Measurements from ENCODE around the gene AFG3L2. TPM values are rescaled to one million over a fixed set of nuclear protein-coding genes. Genes with fewer than 3 reads are reported as not detected.

AFG3L2 gene
- total RNA-seq, 1 donor from 2014 or later = 110 TPM

DNA sequence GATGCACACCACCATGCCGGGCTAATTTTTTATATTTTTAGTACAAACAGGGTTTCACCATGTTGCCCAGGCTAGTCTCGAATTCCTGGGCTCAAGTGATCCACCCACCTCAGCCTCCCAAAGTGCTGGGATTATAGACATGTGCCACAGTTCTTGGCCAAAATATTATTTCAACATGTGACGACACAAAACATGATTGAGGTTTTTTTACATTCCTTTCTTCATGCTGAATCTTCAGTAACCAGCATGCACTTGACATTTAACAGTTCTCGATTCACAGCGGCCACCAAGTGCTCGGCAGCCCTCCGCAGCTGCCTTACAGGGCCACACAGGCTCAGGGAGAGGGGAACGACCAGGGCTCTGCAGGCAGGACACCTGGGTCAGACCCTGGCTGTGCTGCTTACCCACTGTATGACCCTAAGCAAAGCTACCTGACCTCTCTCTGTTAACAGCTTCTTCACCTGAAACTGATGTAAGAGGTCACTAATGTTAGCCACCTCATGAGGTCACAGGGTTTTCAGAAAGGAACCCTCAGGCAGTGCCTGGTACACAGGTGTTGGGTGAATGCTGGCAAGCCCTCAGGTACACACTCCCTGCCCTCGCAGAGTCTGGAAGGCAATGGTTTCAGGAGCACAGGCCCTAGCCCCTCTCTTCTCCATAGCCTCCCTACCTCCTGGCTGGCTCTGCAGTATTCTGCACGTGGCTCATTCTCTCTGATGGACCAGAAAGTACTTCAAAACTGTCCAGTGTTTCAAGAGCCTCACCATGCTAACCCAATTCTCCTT, 43.3 kb downstream of the AFG3L2 start:
- intact Hi-C loops (cut with DNase I) = no loop called here
- peak; percentile 51 for DNase-seq (ENCODE audit: low spot score)

DNA sequence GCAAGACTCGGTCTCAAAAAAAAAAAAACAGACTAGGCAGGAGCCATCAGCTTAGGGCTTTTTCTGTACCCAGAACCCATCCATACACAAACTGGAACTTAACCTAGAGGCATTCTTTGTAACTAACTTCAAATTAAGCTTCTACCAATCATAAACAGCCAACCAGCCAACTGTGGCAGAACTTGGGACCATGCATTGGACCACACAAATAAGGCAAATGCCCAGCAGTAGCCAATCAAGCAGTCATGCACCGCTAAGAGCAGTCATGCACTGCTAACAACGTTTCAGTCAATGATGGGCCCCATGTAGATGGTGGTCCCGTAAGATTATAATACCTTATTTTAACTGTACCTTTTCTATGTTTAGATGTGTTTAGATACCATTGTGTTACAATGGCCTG, 46.3 kb downstream of the AFG3L2 start:
- intact Hi-C loops (cut with DNase I) = no loop called here

GRCh38 chr18:12329125-12329698, 47.8 kb downstream of the AFG3L2 start:
- peak; percentile 55 for DNase-seq (ENCODE audit: low spot score)
- intact Hi-C loops (cut with DNase I) = loop anchor here (5.0 kb wide), 1 partner anchor 43 kb away; no protein-coding TSS in a partner anchor

More for the DNA sequence above, 46.3 kb downstream of the AFG3L2 start:
- DNase-seq (ENCODE audit: low spot score) = no peak

DNA sequence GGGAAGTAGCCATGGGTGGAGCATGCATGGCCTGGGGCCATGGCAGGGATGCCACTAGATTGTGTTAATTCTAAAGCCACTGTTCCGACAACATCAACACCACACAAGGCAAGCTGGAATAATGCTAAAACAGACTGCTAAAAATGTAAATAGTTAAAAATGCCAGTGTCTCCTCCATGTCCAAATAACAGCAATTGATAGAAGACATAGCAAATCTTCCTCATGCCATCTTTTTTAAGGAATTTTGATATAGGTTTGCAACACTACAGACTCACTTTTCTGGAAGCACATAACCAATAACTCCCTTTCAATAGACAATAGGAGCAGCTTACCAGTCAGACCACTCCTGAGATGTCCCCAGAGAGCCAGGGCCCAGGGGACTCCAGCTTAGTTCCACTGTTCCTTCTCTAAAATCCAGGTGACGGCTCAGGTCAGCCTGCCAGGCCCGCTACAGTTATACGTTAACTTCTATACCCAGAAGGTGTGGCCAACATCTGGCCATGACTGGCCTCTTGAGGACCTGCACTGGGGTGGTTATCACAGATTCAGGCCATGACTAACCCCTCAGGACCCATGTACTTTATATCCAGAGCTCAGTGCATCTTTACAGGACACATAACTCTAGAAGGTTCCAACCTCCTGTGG, 48.7 kb downstream of the AFG3L2 start:
- intact Hi-C loops (cut with DNase I) = loop anchor here (5.0 kb wide), 1 partner anchor 44 kb away; no protein-coding TSS in a partner anchor
- peak; percentile 49 for DNase-seq (ENCODE audit: low spot score)

GRCh38 chr18:12327510-12328178, 49.4 kb downstream of the AFG3L2 start:
- intact Hi-C loops (cut with DNase I) = loop anchor here (5.0 kb wide), 1 partner anchor 45 kb away; no protein-coding TSS in a partner anchor
- DNase-seq (ENCODE audit: low spot score) = peak; percentile 91

DNA sequence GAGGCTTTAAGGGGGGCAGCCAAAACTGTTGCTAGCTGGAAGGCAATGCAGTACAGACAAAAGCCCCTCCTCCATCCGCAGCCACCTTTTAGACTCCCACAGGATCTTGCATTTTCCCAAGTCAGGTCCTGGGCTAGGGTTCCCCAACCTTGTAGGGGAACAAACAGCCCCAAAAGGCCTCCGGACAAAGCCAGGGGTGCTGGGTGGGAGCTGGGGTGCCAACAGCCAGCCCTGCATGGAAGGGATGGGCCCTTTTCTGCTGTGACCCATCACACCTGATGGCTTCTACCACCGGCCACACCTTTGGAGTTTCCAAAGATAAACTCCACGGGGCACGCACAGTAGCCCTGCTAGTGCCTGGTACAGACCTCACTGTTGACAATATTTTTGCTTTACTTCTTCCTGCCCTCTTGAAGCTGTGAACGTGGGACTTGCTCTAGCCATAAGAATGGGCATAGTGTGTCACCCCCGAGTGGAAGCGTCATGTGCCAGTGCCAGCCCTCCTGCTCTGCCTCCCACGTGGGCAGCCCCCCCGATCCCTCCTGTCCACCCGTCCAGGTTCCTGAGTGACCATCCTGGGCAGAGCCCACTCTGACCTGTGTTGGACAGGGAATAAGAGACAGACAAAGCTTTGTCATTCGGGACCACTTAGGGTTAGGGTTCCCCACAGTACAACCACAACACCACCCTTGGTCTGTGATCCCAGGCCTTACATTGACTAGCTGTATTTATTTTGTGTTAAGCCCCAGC, 50.1 kb downstream of the AFG3L2 start:
- intact Hi-C loops (cut with DNase I) = loop anchor here (5.0 kb wide), 1 partner anchor 45 kb away; no protein-coding TSS in a partner anchor
- DNase-seq (ENCODE audit: low spot score) = peak; percentile 44

DNA sequence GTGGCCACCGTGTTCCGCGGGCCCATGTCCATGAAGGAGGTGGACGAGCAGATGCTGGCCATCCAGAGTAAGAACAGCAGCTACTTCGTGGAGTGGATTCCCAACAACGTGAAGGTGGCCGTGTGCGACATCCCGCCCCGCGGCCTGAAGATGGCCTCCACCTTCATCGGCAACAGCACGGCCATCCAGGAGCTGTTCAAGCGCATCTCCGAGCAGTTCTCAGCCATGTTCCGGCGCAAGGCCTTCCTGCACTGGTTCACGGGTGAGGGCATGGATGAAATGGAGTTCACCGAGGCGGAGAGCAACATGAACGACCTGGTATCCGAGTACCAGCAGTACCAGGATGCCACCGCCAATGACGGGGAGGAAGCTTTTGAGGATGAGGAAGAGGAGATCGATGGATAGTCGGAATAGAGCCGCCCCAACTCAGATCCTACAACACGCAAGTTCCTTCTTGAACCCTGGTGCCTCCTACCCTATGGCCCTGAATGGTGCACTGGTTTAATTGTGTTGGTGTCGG, 51.2 kb downstream of the AFG3L2 start:
- DNase-seq (ENCODE audit: low spot score) = peak; percentile 63

GRCh38 chr18:12324991-12325725, 51.9 kb downstream of the AFG3L2 start:
- DNase-seq (ENCODE audit: low spot score) = peak; percentile 56

More for the DNA sequence above, 51.2 kb downstream of the AFG3L2 start:
- intact Hi-C loops (cut with DNase I) = loop anchor here (5.0 kb wide), 1 partner anchor 47 kb away; no protein-coding TSS in a partner anchor

GRCh38 chr18:12321333-12321732, 55.7 kb downstream of the AFG3L2 start:
- intact Hi-C loops (cut with DNase I) = no loop called here
- no peak for DNase-seq (ENCODE audit: low spot score)

More at GRCh38 chr18:12324991-12325725, 51.9 kb downstream of the AFG3L2 start:
- intact Hi-C loops (cut with DNase I) = loop anchor here (5.0 kb wide), 1 partner anchor 47 kb away; no protein-coding TSS in a partner anchor

DNA sequence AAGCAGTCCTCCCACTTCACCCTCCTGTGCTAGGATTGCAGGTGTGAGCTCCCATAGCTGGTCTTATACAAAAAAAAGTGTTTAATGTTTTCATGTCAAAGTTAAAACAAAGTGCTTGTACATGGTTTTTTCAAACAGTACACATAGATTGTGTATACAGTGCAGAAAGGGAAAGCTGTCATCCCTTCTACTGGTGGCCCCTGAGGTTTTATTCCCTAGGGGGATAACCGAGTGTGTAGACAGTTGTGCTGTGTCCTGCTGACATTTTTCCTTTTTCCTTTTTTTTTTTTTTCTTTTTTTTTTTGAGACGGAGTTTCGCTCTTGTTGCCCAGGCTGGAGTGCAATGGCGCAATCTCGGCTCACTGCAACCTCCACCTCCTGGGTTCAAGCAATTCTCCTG, 58.2 kb downstream of the AFG3L2 start:
- intact Hi-C loops (cut with DNase I) = loop anchor here (5.0 kb wide), 1 partner anchor 37 kb away; no protein-coding TSS in a partner anchor
- DNase-seq (ENCODE audit: low spot score) = no peak

GRCh38 chr18:12318334-12318697, 58.7 kb downstream of the AFG3L2 start:
- DNase-seq (ENCODE audit: low spot score) = no peak
- intact Hi-C loops (cut with DNase I) = loop anchor here (5.0 kb wide), 1 partner anchor 36 kb away; no protein-coding TSS in a partner anchor

DNA sequence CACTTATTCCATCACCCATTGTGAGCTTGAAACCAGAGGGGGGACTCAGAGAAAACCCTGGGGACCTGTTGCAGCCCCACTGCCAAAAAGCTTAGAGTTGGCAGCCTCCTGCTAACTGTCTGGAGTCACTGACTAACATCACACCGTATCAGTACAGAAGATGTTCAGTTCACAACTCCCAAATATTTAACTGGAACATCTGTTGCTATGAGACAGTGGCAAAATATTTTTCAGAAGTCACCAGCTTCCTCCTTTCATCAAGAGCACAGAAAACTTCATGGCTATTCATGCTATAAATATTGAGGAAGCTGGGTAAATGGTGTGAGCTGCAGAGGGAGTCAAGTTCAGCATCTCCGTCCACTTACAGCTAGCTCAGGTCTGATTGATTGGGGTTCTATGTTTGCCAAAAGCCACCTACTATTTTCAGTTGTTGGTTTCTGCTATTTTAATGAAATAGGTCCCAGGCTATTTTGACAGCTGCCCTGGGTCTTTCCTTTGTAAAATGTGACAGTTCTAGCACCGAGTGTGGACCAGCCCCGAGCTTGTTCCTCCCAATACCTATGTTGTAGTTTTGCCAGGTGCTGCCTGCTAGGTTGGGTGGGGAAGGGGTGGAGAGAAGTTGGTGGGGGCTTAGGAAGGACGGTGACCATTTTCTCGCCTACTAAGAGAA, 59.2 kb downstream of the AFG3L2 start:
- intact Hi-C loops (cut with DNase I) = loop anchor here (5.0 kb wide), 1 partner anchor 35 kb away; no protein-coding TSS in a partner anchor

DNA sequence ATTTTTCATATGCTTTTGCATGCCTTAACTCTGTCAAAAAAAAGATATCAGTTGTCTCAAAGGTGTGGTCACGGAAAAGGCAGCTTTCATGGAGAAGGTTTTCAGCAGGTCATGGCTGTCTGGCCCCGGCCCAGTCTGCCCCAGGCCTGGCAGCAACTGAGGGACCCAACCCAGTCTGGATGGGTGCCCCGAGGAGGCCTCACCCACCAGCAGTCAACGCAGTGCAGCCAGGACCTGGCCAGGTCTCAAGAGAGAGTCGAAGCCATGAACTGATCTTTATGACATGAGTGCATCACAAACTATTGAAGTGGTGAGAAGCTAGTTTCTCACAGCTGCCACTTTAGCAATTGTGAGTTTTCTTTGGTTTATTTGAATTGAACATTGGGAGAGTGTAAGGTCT, 61.1 kb downstream of the AFG3L2 start:
- peak; percentile 78 for DNase-seq (ENCODE audit: low spot score)
- intact Hi-C loops (cut with DNase I) = loop anchor here (5.0 kb wide), 1 partner anchor 34 kb away; no protein-coding TSS in a partner anchor

More for the DNA sequence above, 59.2 kb downstream of the AFG3L2 start:
- DNase-seq (ENCODE audit: low spot score) = no peak

GRCh38 chr18:12315490-12315889, 61.5 kb downstream of the AFG3L2 start:
- no peak for DNase-seq (ENCODE audit: low spot score)
- intact Hi-C loops (cut with DNase I) = loop anchor here (5.0 kb wide), 1 partner anchor 33 kb away; no protein-coding TSS in a partner anchor

- DNase-seq (ENCODE audit: low spot score) = no peak
- intact Hi-C loops (cut with DNase I) = loop anchor here (5.0 kb wide), 1 partner anchor 32 kb away; no protein-coding TSS in a partner anchor
These were observed 62.3 kb downstream of the AFG3L2 start for GRCh38 chr18:12314591-12315305.

GRCh38 chr18:12313530-12314245, 63.3 kb downstream of the AFG3L2 start:
- intact Hi-C loops (cut with DNase I) = no loop called here
- peak; percentile 60 for DNase-seq (ENCODE audit: low spot score)
